SIG-M5 treated with dmso at 0.1 percent for 504 hours (cell line): ENCODE data around the gene PLCD1.

Experiments
- DNase-seq: peaks from one replicate; lab custom pipeline; 2025; ENCODE audit not compliant: unreplicated experiment; lab: John Stamatoyannopoulos, UW

PLCD1 gene

GRCh38 chr3:37967260-37967881 is 62.1 kb downstream of the PLCD1 start:
- DNase-seq, result peak; percentile 47

GRCh38 chr3:37964716-37965115 is 64.7 kb downstream of the PLCD1 start:
- DNase-seq, result no peak

- DNase-seq, result no peak
These were observed 65.3 kb downstream of the PLCD1 start for GRCh38 chr3:37964146-37964545.

DNA sequence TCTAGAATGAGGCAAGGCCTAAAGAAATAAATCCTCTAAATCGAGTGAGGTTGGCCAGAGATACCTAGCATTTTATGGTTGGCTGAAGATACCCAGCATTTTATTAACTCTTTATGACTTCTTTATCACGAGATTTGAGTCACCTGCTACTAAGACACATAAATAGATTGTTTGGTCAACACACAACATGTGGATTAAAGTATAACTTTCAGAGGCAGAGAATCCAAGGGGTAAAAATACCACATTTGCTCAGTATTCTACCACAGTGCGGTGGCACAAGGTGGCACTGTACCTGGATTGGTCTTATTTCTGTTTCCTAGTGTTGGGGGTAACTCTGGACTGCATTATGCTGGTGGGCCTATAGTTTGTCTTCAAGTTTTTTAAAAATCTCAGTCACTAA is 65.8 kb downstream of the PLCD1 start:
- DNase-seq, result no peak

GRCh38 chr3:37963016-37963415 is 66.4 kb downstream of the PLCD1 start:
- DNase-seq, result no peak

- no peak for DNase-seq
These were observed 67.6 kb downstream of the PLCD1 start for GRCh38 chr3:37961622-37962431.

- no peak for DNase-seq
These were observed 71.9 kb downstream of the PLCD1 start for GRCh38 chr3:37957539-37957936.
